ENCODE data around the gene EGR2. TPM values are rescaled to one million over a fixed set of nuclear protein-coding genes. Genes with fewer than 3 reads are reported as not detected.

EGR2 gene
- total and polyA plus RNA-seq, 7 experiments from 2014 or later = 0.15 to 14.2 (median 1.7) TPM; not detected in 1

- ChIA-PET CTCF (no interaction called here), POLR2A (no interaction called here)
- ATAC-seq (peak; percentile 63), DNase-seq (peak in 1 of 9 donors; percentile 68)
- peaks cover 0 to 18% (median 13%) of the 10 kb centered on the region in 5 donors for H3K27me3 Mint-ChIP-seq
- H3K4me1 Mint-ChIP-seq = peaks cover 10 to 65% (median 14%) of the 10 kb centered on the region in 7 donors
- Histone ChIP-seq H3K27me3 (ENCODE audit: control insufficient read depth in 2 of 2, insufficient read depth in 2 of 2, low read length in 2 of 2) (no peaks in the 10 kb centered on the region), H3K36me3 (ENCODE audit: control insufficient read depth in 2 of 3, insufficient read depth in 3 of 3, low read length in 3 of 3) (no peaks in the 10 kb centered on the region), H3K4me3 (ENCODE audit: low read length) (no peak overlapping the region), H3K9me3 (ENCODE audit: control insufficient read depth in 2 of 3, low read length in 3 of 3) (no peaks in the 10 kb centered on the region), H3K4me1 (ENCODE audit: control insufficient read depth in 2 of 2, insufficient read depth in 2 of 2, low read length in 2 of 2) (peaks cover 0 to 48% of the 10 kb centered on the region in 2 donors), H3K27ac (ENCODE audit: low read depth, low read length) (no peak overlapping the region)
- H3K27ac Mint-ChIP-seq = peak overlapping the region in 1 of 9 donors; percentile 77
- intact Hi-C loops (cut with micrococcal nuclease) = loop anchor here in 1 of 2 donors (1.0 to 5.0 kb wide), 4 partner anchors 37 to 279 kb away; partner anchors contain the start of genes EGR2 and NRBF2
- H3K4me3 Mint-ChIP-seq = peak overlapping the region in 2 of 10 donors; percentile 27 to 69
- peaks cover 0 to 6% (median under 1%) of the 10 kb centered on the region in 11 donors for H3K9me3 Mint-ChIP-seq
- H3K36me3 Mint-ChIP-seq = peaks cover 0 to 7% (median 0%) of the 10 kb centered on the region in 5 donors
Observed at GRCh38 chr10:62853710-62854109, 37.5 kb upstream of the EGR2 start.

DNA sequence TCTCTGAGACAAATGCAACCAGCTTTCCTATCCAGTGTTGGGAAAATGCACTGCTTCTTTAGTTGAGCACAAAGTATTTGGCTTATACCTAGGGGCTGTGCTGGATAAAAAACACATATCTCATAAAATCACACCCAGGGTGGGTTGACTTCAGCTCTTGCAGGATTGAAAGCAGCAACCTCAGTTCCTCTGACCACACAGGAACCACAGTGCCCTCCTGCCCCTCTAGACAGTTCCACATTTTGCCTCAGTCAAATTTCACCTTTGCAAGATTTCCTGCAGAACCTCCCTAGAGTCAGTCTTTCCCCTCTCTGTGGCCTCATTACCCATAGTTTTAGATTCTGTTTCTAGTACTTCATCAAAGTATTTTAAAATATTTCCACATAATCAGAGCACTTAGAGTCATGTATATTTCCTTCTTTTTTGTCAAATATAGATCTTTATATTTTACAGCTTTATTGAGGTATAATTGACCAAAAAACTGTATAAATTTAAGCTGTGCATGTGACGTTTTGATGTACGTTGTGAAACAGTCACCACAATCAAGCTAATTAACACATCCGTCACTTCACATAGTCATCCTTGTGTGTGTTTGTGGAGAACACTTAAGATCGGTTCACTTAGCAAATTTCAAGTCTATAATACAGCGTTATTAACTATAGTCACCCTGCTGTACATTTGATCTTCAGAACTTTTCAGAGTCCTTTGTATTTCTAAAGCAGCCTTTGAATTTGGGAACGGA is 37.0 kb upstream of the EGR2 start:
- peaks cover 0 to 48% of the 10 kb centered on the region in 2 donors for H3K4me1 ChIP-seq (ENCODE audit: control insufficient read depth in 2 of 2, insufficient read depth in 2 of 2, low read length in 2 of 2)
- POLR2A ChIA-PET = no interaction called here
- no peaks in the 10 kb centered on the region for H3K36me3 ChIP-seq (ENCODE audit: control insufficient read depth in 2 of 3, insufficient read depth in 3 of 3, low read length in 3 of 3)
- peak overlapping the region in 1 of 9 donors; percentile 77 for H3K27ac Mint-ChIP-seq
- ATAC-seq = peak; percentile 52
- no peak overlapping the region for H3K27ac ChIP-seq (ENCODE audit: low read depth, low read length)
- peak in 1 of 9 donors; percentile 40 for DNase-seq
- CTCF ChIA-PET = no interaction called here
- H3K27me3 ChIP-seq (ENCODE audit: control insufficient read depth in 2 of 2, insufficient read depth in 2 of 2, low read length in 2 of 2) = no peaks in the 10 kb centered on the region
- H3K4me3 Mint-ChIP-seq = peak overlapping the region in 2 of 10 donors; percentile 27 to 69
- peaks cover 0 to 12% (median 0%) of the 10 kb centered on the region in 5 donors for H3K36me3 Mint-ChIP-seq
- peaks cover 0 to 12% (median 5%) of the 10 kb centered on the region in 11 donors for H3K9me3 Mint-ChIP-seq
- peaks cover 0 to 18% (median 13%) of the 10 kb centered on the region in 5 donors for H3K27me3 Mint-ChIP-seq
- no peaks in the 10 kb centered on the region for H3K9me3 ChIP-seq (ENCODE audit: control insufficient read depth in 2 of 3, low read length in 3 of 3)
- H3K4me3 ChIP-seq (ENCODE audit: low read length) = no peak overlapping the region
- intact Hi-C loops (cut with micrococcal nuclease) = loop anchor here in 1 of 2 donors (1.0 to 5.0 kb wide), 4 partner anchors 36 to 279 kb away; partner anchors contain the start of genes EGR2 and NRBF2
- H3K4me1 Mint-ChIP-seq = peaks cover 10 to 65% (median 14%) of the 10 kb centered on the region in 7 donors

GRCh38 chr10:62851442-62851841 is 35.3 kb upstream of the EGR2 start:
- ChIA-PET CTCF (no interaction called here), POLR2A (interaction anchor here (0.7 kb wide), 1 partner anchor 14 kb away, joined by 3 read pairs; no protein-coding TSS in a partner anchor)
- Histone ChIP-seq H3K27me3 (ENCODE audit: control insufficient read depth in 2 of 2, insufficient read depth in 2 of 2, low read length in 2 of 2) (no peaks in the 10 kb centered on the region), H3K36me3 (ENCODE audit: control insufficient read depth in 2 of 3, insufficient read depth in 3 of 3, low read length in 3 of 3) (no peaks in the 10 kb centered on the region), H3K4me3 (ENCODE audit: low read length) (no peak overlapping the region), H3K27ac (ENCODE audit: low read depth, low read length) (no peak overlapping the region), H3K9me3 (ENCODE audit: control insufficient read depth in 2 of 3, low read length in 3 of 3) (peaks cover 0 to 9% (median 0%) of the 10 kb centered on the region in 3 experiments), H3K4me1 (ENCODE audit: control insufficient read depth in 2 of 2, insufficient read depth in 2 of 2, low read length in 2 of 2) (peaks cover 0 to 39% of the 10 kb centered on the region in 2 donors)
- ATAC-seq = no peak
- H3K4me3 Mint-ChIP-seq = no peak overlapping the region
- H3K27me3 Mint-ChIP-seq = peaks cover 0 to 18% (median 13%) of the 10 kb centered on the region in 5 donors
- H3K4me1 Mint-ChIP-seq = peaks cover 10 to 54% (median 14%) of the 10 kb centered on the region in 7 donors
- no peak overlapping the region for H3K27ac Mint-ChIP-seq
- no peak for DNase-seq
- peaks cover 4 to 29% (median 13%) of the 10 kb centered on the region in 11 donors for H3K9me3 Mint-ChIP-seq
- intact Hi-C loops (cut with micrococcal nuclease) = loop anchor here in 1 of 2 donors (5.0 kb wide), 2 partner anchors 216 to 281 kb away; partner anchors contain the start of gene NRBF2
- H3K36me3 Mint-ChIP-seq = peaks cover 0 to 15% (median 5%) of the 10 kb centered on the region in 5 donors

GRCh38 chr10:62850646-62851045 is 34.5 kb upstream of the EGR2 start:
- no peak overlapping the region for H3K4me3 ChIP-seq (ENCODE audit: low read length)
- peaks cover 0 to 16% (median 5%) of the 10 kb centered on the region in 5 donors for H3K36me3 Mint-ChIP-seq
- intact Hi-C loops (cut with micrococcal nuclease) = loop anchor here in 1 of 2 donors (5.0 kb wide), 2 partner anchors 217 to 282 kb away; partner anchors contain the start of gene NRBF2
- ATAC-seq (no peak), DNase-seq (no peak)
- H3K27me3 Mint-ChIP-seq = peaks cover 0 to 16% (median 10%) of the 10 kb centered on the region in 5 donors
- peaks cover 0 to 31% of the 10 kb centered on the region in 2 donors for H3K4me1 ChIP-seq (ENCODE audit: control insufficient read depth in 2 of 2, insufficient read depth in 2 of 2, low read length in 2 of 2)
- H3K4me1 Mint-ChIP-seq = peaks cover 8 to 46% (median 10%) of the 10 kb centered on the region in 7 donors
- H3K36me3 ChIP-seq (ENCODE audit: control insufficient read depth in 2 of 3, insufficient read depth in 3 of 3, low read length in 3 of 3) = no peaks in the 10 kb centered on the region
- H3K27me3 ChIP-seq (ENCODE audit: control insufficient read depth in 2 of 2, insufficient read depth in 2 of 2, low read length in 2 of 2) = no peaks in the 10 kb centered on the region
- CTCF ChIA-PET = no interaction called here
- H3K9me3 ChIP-seq (ENCODE audit: control insufficient read depth in 2 of 3, low read length in 3 of 3) = peaks cover 0 to 9% (median 0%) of the 10 kb centered on the region in 3 experiments
- no peak overlapping the region for H3K27ac ChIP-seq (ENCODE audit: low read depth, low read length)
- POLR2A ChIA-PET = interaction anchor here (0.7 to 0.8 kb wide), 2 partner anchors 13 to 870 kb away, joined by 3 read pairs; no protein-coding TSS in a partner anchor
- no peak overlapping the region for H3K27ac Mint-ChIP-seq
- H3K9me3 Mint-ChIP-seq = peaks cover 4 to 31% (median 14%) of the 10 kb centered on the region in 11 donors
- no peak overlapping the region for H3K4me3 Mint-ChIP-seq

- H3K4me3 Mint-ChIP-seq = no peak overlapping the region
- H3K27me3 Mint-ChIP-seq = peaks cover 0 to 6% (median 0%) of the 10 kb centered on the region in 5 donors
- peaks cover 5 to 31% (median 14%) of the 10 kb centered on the region in 11 donors for H3K9me3 Mint-ChIP-seq
- H3K36me3 Mint-ChIP-seq = peaks cover 0 to 20% (median 5%) of the 10 kb centered on the region in 5 donors
- Histone ChIP-seq H3K27me3 (ENCODE audit: control insufficient read depth in 2 of 2, insufficient read depth in 2 of 2, low read length in 2 of 2) (no peaks in the 10 kb centered on the region), H3K4me3 (ENCODE audit: low read length) (no peak overlapping the region), H3K27ac (ENCODE audit: low read depth, low read length) (no peak overlapping the region), H3K36me3 (ENCODE audit: control insufficient read depth in 2 of 3, insufficient read depth in 3 of 3, low read length in 3 of 3) (no peaks in the 10 kb centered on the region), H3K4me1 (ENCODE audit: control insufficient read depth in 2 of 2, insufficient read depth in 2 of 2, low read length in 2 of 2) (peaks cover 0 to 1% of the 10 kb centered on the region in 2 donors), H3K9me3 (ENCODE audit: control insufficient read depth in 2 of 3, low read length in 3 of 3) (peaks cover 0 to 9% (median 0%) of the 10 kb centered on the region in 3 experiments)
- ChIA-PET POLR2A (no interaction called here), CTCF (no interaction called here)
- no peak for ATAC-seq
- no peak for DNase-seq
- no peak overlapping the region for H3K27ac Mint-ChIP-seq
- intact Hi-C loops (cut with micrococcal nuclease) = no loop called here
- H3K4me1 Mint-ChIP-seq = peaks cover 5 to 30% (median 15%) of the 10 kb centered on the region in 7 donors
Observed at GRCh38 chr10:62847433-62847832, 31.3 kb upstream of the EGR2 start.

GRCh38 chr10:62844280-62845011 is 28.3 kb upstream of the EGR2 start:
- DNase-seq (no peak), ATAC-seq (no peak)
- Mint-ChIP-seq H3K36me3 (peaks cover 0 to 20% (median 5%) of the 10 kb centered on the region in 5 donors), H3K9me3 (peaks cover 5 to 30% (median 14%) of the 10 kb centered on the region in 11 donors), H3K27ac (peak overlapping the region in 2 of 9 donors; percentile 25 to 35), H3K4me3 (peak overlapping the region in 3 of 10 donors; percentile 2 to 31 (median 21)), H3K27me3 (peaks cover 0 to 15% (median 4%) of the 10 kb centered on the region in 5 donors), H3K4me1 (peaks cover 4 to 25% (median 15%) of the 10 kb centered on the region in 7 donors)
- Histone ChIP-seq H3K36me3 (ENCODE audit: control insufficient read depth in 2 of 3, insufficient read depth in 3 of 3, low read length in 3 of 3) (no peaks in the 10 kb centered on the region), H3K27ac (ENCODE audit: low read depth, low read length) (no peak overlapping the region), H3K27me3 (ENCODE audit: control insufficient read depth in 2 of 2, insufficient read depth in 2 of 2, low read length in 2 of 2) (no peaks in the 10 kb centered on the region), H3K4me3 (ENCODE audit: low read length) (no peak overlapping the region), H3K4me1 (ENCODE audit: control insufficient read depth in 2 of 2, insufficient read depth in 2 of 2, low read length in 2 of 2) (no peaks in the 10 kb centered on the region), H3K9me3 (ENCODE audit: control insufficient read depth in 2 of 3, low read length in 3 of 3) (peaks cover 0 to 9% (median 0%) of the 10 kb centered on the region in 3 experiments)
- POLR2A ChIA-PET = no interaction called here
- CTCF ChIA-PET = no interaction called here
- intact Hi-C loops (cut with micrococcal nuclease) = no loop called here
